NOMO-1 treated with DMSO at 0.1 percent for 48 hours (cell line): ENCODE measurements around the gene ELF3.
"Not testable (repeated sequence)": the region's sequence is repeated elsewhere in the genome, so short reads cannot be mapped to it uniquely, and the experiment has no call there.

Experiments used
- DNase-seq: peaks from one replicate; lab custom pipeline; 2025; ENCODE audit not compliant: unreplicated experiment; lab: John Stamatoyannopoulos, UW

ELF3 gene

GRCh38 chr1:202034149-202034682 lies 23.8 kb downstream of the ELF3 start:
- DNase-seq = no peak

DNA sequence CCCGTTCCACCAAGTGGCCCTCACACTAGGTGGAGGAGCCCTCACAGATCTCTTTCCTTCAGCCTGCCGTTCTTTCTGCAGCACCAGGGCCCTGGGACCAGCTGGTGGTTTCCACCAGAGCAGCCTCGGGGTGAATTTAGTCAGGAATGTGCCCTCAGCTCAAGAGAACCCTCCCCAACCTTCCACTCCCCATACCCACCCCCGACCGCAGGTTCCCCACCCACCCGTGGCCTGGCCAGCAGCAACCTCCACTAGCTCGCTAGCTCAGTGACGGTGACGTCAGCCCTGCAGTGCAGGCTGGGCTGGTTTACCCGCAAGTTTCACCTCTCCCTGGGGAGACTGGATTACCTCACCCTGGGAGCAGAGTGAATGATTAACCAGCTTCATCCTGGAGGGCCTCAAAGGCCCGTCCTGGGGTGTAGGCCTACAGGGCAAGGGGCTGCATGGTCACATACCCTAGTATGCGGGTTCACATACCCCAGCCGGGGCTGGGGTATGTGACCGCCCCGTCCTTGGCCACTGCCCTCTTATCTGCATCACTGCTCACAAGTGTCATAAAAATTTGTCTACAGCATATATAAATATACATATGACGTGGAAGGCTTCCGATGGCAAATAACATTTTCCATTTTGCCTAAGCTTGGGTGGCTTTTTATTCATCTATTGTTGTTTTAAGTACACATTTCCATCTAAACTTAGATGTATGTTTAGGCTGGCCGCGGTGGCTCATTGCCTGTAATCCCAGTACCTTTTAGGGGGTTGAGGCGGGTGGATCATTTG lies 24.5 kb downstream of the ELF3 start:
- DNase-seq = no peak

DNA sequence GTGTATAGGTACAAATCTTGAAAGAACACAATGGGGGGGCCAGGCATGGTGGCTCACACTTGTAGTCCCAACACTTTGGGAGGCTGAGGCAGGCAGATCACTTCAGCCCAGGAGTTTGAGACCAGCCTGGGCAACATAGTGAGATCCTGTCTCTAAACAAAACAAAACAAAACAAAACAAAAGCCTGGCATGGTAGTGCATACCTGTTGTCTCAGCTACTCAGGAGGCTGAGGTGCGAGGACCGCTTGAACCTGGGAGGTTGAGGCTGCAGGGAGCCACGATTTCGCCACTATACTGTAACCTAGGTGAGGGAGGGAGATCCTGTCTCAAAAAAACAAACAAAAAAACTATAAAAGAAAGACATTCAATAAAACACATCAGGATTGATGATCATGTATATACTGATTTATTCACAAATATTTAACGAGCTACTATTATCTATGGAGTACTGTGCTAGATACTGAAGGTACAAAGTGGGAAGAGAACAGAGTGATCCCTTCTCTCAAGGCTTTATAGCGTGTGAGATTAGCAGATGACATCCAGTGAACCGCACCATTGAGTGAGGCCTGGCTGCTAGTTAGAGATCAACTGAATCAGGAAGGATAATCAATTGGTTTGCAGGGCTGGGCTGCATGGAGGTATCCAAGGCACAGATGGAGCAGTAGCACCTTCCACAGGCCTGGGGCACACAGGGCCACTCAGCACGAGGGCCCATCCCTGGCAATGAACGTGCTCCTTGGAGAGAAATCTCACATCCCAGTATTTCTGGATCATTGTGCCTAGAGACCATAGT lies 26.4 kb downstream of the ELF3 start:
- DNase-seq = no peak

GRCh38 chr1:202037706-202038296 lies 27.4 kb downstream of the ELF3 start:
- no peak for DNase-seq

- no peak for DNase-seq
Observed at GRCh38 chr1:202038688-202039346, 28.4 kb downstream of the ELF3 start.

DNA sequence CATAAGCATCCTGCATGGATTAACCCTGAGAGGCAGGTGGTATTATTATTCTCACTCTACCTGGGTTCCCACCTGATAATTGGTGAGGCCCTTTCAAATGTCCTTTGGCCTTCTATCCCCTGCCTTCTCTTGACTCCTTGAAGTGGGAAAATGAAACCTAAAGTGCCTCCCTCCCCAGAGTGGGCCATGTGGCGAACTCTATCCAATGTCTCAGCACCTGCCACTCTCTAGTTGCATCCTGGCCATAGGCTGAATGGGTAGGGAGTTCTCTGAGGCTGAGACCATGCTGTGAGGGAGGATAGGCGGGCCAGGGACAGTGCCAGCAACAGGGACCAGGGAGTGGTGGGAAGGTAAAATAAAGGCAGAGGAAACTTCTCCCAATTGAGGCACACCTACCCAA lies 35.3 kb downstream of the ELF3 start:
- DNase-seq = no peak

GRCh38 chr1:202046227-202046626 lies 35.8 kb downstream of the ELF3 start:
- DNase-seq = no peak

DNA sequence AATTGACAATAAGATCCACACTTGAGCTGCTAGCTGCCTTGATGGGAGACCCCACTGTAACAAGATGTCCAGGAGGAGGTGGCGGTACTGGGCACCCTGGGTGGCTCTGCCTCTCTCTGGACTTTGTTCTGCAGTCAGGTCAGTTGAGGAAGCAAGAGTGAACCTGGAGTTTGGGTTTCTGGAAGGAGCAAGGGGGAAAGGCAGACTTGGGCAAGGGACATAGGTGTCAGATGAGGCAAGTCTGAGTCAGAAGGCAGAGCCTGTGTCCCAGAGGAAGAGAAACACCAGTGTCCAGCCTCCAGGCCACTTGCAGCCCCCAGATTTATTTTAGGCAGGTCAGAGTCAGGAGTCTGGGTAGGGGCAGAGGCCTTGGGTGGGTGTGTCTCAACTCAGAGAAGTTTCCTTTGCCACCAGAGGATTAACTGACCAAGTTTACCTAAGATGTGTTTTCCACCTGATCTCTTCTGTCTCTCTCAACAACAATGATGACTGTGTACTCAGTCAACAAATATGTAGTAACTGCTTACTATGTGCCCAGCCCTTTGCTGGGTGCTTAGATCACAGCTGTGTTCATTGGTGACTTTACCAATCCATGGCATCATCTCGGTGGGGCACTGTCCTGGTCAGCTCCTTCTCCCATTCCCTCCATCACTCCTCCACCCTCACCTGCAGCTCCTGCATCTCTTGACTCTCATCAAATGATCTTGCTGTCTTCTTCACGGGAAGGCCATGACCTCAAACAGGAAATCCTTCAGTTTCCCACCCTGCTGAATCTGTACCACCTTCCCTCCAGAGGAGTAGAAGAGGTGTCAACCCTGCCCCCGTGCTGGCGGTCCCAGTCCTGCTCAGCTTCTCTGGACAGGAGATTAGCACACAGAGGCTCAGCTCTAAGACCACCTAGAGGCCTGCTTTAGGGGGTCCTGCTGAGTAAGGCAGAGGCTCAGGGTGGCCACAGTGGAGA lies 36.6 kb downstream of the ELF3 start:
- DNase-seq = no peak

- no peak for DNase-seq
Observed at GRCh38 chr1:202047977-202048376, 37.6 kb downstream of the ELF3 start.

DNA sequence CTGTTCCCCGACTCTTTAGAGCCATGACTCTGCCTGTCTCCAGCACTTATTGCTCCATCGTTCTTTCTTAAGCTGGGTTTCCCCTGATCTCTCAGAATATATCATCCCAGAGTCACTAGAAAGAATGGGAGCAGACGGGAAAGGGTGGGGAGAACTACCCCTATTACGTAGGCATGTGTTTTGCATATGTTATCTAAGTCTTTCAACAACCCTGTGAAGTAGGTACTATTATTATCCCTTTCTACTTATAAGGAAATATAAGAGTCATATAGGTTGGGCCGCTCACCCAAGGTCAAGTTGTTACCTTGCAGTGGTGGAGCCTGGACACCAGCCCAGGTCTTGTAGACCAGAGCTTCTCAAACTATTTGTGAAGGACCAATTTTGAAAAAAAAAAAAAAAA lies 38.7 kb downstream of the ELF3 start:
- DNase-seq = no peak

- no peak for DNase-seq
Observed at GRCh38 chr1:202054094-202054493, 43.7 kb downstream of the ELF3 start.

DNA sequence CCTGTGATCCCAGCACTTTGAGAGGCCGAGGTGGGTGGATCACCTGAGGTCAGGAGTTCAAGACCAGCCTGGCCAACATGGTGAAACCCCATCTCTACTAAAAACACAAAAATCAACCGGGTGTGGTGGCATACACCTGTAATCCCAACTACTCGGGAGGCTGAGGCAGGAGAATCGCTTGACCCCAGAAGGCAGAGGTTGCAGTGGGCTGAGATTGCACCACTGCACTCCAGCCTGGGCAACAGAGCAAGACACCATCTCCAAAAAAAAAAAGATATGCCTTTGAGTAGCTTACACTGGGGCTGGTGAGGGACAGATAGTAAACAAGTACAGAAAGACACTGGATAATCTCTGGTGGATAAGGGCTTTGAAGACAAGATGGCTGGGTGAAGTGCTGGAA lies 44.3 kb downstream of the ELF3 start:
- DNase-seq = not testable (repeated sequence)

GRCh38 chr1:202056644-202057334 lies 46.4 kb downstream of the ELF3 start:
- DNase-seq = peak; percentile 18

GRCh38 chr1:202057335-202057704 lies 46.9 kb downstream of the ELF3 start:
- DNase-seq = not testable (repeated sequence)

- DNase-seq = peak; percentile 23
Observed at GRCh38 chr1:202058001-202058908, 47.9 kb downstream of the ELF3 start.

GRCh38 chr1:202061055-202061454 lies 50.7 kb downstream of the ELF3 start:
- no peak for DNase-seq

GRCh38 chr1:202061787-202062186 lies 51.4 kb downstream of the ELF3 start:
- DNase-seq = not testable (repeated sequence)

GRCh38 chr1:202062636-202063035 lies 52.2 kb downstream of the ELF3 start:
- not testable (repeated sequence) for DNase-seq
